ENCODE measurements around the gene ZNF692. TPM values are rescaled to one million over a fixed set of nuclear protein-coding genes. Genes with fewer than 3 reads are reported as not detected.

Gene ZNF692
- total RNA-seq, 4 donors from 2014 or later = 35.7 to 67.9 (median 40.7) TPM

GRCh38 chr1:248838357-248839167, 20.3 kb downstream of the ZNF692 start:
- TF ChIP-seq CTCF (IDR thresholded peaks at IDR 0.05) (peak in 1 of 6 experiments; percentile 4), POLR2A (IDR thresholded peaks at IDR 0.05) (peak in 3 of 4 donors; percentile 28 to 89 (median 77))
- peak; percentile 53 for DNase-seq
- peak overlapping the region; percentile 100 for H3K27ac ChIP-seq
- no peaks in the 10 kb centered on the region for H3K36me3 ChIP-seq
- intact Hi-C loops (cut with DNase I) = no loop called here
- WGBS, 2 donors = 0% methylated on average over 6 of the region's 82 CpGs; no CpG with 5 or more reads in 1 of the 2 donors
- peak overlapping the region; percentile 80 to 98 (median 91) for H3K4me3 ChIP-seq
- H3K4me1 ChIP-seq = peaks cover 19 to 55% (median 40%) of the 10 kb centered on the region in 3 donors
- no peaks in the 10 kb centered on the region for H3K27me3 ChIP-seq
- H3K9me3 ChIP-seq = no peaks in the 10 kb centered on the region

GRCh38 chr1:248837781-248838356, 21.0 kb downstream of the ZNF692 start, which contains the start of gene ZNF672:
Gene ZNF672 (plus strand): TSS chr1:248838224. CDS start chr1:248847275, 9,051 bp downstream.
- H3K4me3 ChIP-seq = peak within 1 kb of the TSS; percentile 80 to 98 (median 91)
- no peaks in the 10 kb centered on the region for H3K27me3 ChIP-seq
- TF ChIP-seq CTCF (IDR thresholded peaks at IDR 0.05) = no peak
- TF ChIP-seq POLR2A (IDR thresholded peaks at IDR 0.05) = peak in 2 of 4 donors; percentile 78 to 94
- no peaks in the 10 kb centered on the region for H3K9me3 ChIP-seq
- peak within 1 kb of the TSS; percentile 100 for H3K27ac ChIP-seq
- H3K4me1 ChIP-seq = peaks cover 18 to 48% (median 36%) of the 10 kb centered on the region in 3 donors
- DNase-seq = peak; percentile 89
- H3K36me3 ChIP-seq = no peaks in the 10 kb centered on the region
- 0% methylated on average over 7 to 16 of the region's 48 CpGs for WGBS, 2 donors
- intact Hi-C loops (cut with DNase I) = no loop called here

GRCh38 chr1:248837045-248837780, 21.7 kb downstream of the ZNF692 start:
- peaks cover 12 to 41% (median 29%) of the 10 kb centered on the region in 3 donors for H3K4me1 ChIP-seq
- intact Hi-C loops (cut with DNase I) = no loop called here
- DNase-seq = no peak
- H3K9me3 ChIP-seq = no peaks in the 10 kb centered on the region
- no peaks in the 10 kb centered on the region for H3K36me3 ChIP-seq
- no peak for TF ChIP-seq POLR2A (IDR thresholded peaks at IDR 0.05)
- TF ChIP-seq CTCF (IDR thresholded peaks at IDR 0.05) = no peak
- H3K27ac ChIP-seq = peak overlapping the region; percentile 100
- no peaks in the 10 kb centered on the region for H3K27me3 ChIP-seq
- 27 to 51% methylated on average over 8 to 11 of the region's 11 CpGs for WGBS, 2 donors
- peak overlapping the region; percentile 80 to 98 (median 91) for H3K4me3 ChIP-seq

GRCh38 chr1:248834343-248834940, 24.4 kb downstream of the ZNF692 start:
- Histone ChIP-seq H3K9me3 (no peaks in the 10 kb centered on the region), H3K27ac (peak overlapping the region in 1 of 4 donors; percentile 42), H3K4me1 (peaks cover 7 to 13% (median 7%) of the 10 kb centered on the region in 3 donors), H3K4me3 (no peak overlapping the region), H3K36me3 (no peaks in the 10 kb centered on the region), H3K27me3 (no peaks in the 10 kb centered on the region)
- no peak for DNase-seq
- no peak for TF ChIP-seq CTCF (IDR thresholded peaks at IDR 0.05)
- TF ChIP-seq POLR2A (IDR thresholded peaks at IDR 0.05) = no peak
- WGBS, 2 donors = 41 to 58% methylated on average over 7 of the region's 7 CpGs
- intact Hi-C loops (cut with DNase I) = no loop called here

Measured in esophagus squamous epithelium (tissue), 5 donors.